Measurements from ENCODE around the gene RALGPS1. TPM values are rescaled to one million over a fixed set of nuclear protein-coding genes. Genes with fewer than 3 reads are reported as not detected.

The RALGPS1 gene
- total and polyA plus RNA-seq, 2 experiments from 2014 or later, result 13.1 to 22.1 TPM

DNA sequence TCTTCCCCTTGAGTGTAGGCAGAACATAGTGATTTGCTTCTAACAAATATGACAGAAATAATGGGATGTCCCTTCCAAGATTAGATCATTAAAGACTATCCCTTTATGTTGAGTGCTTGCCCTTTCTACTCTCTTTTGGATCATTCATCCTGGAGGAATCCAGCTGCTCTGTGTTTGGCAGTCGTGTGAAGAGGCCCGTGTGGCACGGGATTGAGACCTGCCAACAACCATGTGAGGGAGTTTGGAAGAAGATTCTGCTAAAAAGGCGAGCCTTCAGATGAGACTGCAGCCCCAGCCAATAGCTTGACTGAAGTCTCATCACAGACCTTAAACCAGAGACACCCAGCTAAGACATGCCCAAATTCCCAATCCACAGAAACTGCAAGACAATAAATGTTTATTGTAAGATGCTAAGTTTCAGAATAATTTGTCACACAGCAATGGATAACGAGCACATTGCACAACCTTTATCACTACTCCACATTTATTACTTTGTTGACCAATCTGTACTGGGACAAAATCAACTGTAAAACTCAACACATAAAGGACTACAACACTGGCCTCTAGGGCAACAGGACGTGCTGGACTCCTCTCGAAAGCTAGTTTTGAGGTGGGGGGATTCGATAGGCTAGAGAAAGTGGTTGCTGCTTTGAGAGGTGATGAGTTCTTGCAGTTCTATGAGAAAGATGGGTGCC is 165.0 kb downstream of the RALGPS1 start:
- Histone ChIP-seq H3K9me3 (ENCODE audit: low read depth) (no peaks in the 10 kb centered on the region), H3K27me3 (no peaks in the 10 kb centered on the region), H2AFZ (no peak overlapping the region), H3K9me2 (replicated peaks; ENCODE audit: insufficient read depth) (no peaks in the 10 kb centered on the region), H3K4me2 (no peak overlapping the region), H3K27ac (no peak overlapping the region), H3K79me2 (no peaks in the 10 kb centered on the region), H4K20me1 (ENCODE audit: insufficient read depth, poor library complexity, severe bottlenecking) (no peaks in the 10 kb centered on the region), H3K4me3 (no peak overlapping the region), H3K36me3 (replicated peaks; ENCODE audit: insufficient read depth, low read depth) (no peaks in the 10 kb centered on the region), H3K4me1 (ENCODE audit: insufficient read depth) (no peaks in the 10 kb centered on the region)
- TF ChIP-seq EZH2 (IDR thresholded peaks at IDR 0.05; ENCODE audit: borderline replicate concordance) (no peak), EZH2phosphoT487 (IDR thresholded peaks at IDR 0.05; ENCODE audit: low read depth, severe bottlenecking, unreplicated experiment) (no peak)
- TF ChIP-seq, protein P1, sequence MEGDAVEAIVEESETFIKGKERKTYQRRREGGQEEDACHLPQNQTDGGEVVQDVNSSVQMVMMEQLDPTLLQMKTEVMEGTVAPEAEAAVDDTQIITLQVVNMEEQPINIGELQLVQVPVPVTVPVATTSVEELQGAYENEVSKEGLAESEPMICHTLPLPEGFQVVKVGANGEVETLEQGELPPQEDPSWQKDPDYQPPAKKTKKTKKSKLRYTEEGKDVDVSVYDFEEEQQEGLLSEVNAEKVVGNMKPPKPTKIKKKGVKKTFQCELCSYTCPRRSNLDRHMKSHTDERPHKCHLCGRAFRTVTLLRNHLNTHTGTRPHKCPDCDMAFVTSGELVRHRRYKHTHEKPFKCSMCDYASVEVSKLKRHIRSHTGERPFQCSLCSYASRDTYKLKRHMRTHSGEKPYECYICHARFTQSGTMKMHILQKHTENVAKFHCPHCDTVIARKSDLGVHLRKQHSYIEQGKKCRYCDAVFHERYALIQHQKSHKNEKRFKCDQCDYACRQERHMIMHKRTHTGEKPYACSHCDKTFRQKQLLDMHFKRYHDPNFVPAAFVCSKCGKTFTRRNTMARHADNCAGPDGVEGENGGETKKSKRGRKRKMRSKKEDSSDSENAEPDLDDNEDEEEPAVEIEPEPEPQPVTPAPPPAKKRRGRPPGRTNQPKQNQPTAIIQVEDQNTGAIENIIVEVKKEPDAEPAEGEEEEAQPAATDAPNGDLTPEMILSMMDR (IDR thresholded peaks at IDR 0.05; ENCODE audit: poor library complexity), result no peak
- 93% methylated on average over 8 of the region's 8 CpGs for WGBS (ENCODE audit: low lambda C conversion rate, missing lambda C conversion rate)
- no peak for DNase-seq (ENCODE audit: low spot score)

DNA sequence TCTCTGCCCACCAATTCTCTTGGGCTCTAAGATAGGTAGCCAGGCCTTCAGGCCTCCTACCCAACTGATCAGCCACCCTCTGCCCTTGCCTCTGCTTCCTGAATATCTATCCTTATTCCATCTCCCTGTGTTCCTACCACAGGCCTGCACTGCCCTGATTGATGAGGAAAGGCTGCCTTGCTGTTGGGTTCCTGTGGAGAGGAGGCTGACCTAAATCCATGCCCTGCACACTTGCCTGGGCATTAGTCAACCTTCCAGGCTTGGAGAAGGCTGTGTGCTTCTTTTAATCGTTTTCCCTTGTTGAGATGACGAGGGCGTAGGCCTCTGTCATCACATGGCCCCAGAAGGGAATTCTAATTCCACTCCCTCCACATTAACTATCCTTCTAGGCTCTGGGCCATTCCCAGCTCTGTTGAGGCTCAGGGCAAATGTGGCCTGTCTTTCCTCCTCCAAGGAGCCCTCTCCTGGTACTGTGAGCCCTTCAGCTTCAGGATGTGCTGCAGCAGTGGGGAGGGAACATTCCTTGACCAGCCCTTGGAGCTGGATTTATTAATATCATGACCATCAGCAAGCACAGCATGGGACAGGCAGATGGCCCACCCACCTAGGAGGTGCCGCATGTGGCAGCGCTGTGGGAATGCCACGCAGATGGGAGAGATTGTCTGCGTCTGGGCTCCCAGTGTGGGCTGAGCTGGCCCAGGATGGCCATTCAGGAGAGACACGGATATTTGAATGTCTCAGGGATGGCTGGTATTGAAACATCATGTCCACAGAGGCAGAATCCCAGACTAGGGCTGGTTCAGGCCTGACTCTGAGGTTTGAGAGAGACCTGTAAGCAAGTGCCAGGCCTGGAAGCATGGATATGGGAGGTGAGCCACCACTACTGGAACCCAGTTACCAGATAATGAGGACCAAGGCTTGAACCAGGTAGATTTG is 166.9 kb downstream of the RALGPS1 start:
- Histone ChIP-seq H2AFZ (no peak overlapping the region), H3K36me3 (replicated peaks; ENCODE audit: insufficient read depth, low read depth) (no peaks in the 10 kb centered on the region), H3K9me3 (ENCODE audit: low read depth) (no peaks in the 10 kb centered on the region), H3K4me1 (ENCODE audit: insufficient read depth) (no peaks in the 10 kb centered on the region), H3K27ac (no peak overlapping the region), H3K4me3 (no peak overlapping the region), H4K20me1 (ENCODE audit: insufficient read depth, poor library complexity, severe bottlenecking) (no peaks in the 10 kb centered on the region), H3K4me2 (no peak overlapping the region), H3K79me2 (no peaks in the 10 kb centered on the region), H3K9me2 (replicated peaks; ENCODE audit: insufficient read depth) (no peaks in the 10 kb centered on the region), H3K27me3 (no peaks in the 10 kb centered on the region)
- TF ChIP-seq EZH2 (IDR thresholded peaks at IDR 0.05; ENCODE audit: borderline replicate concordance) (no peak), EZH2phosphoT487 (IDR thresholded peaks at IDR 0.05; ENCODE audit: low read depth, severe bottlenecking, unreplicated experiment) (no peak)
- TF ChIP-seq, protein P1 (IDR thresholded peaks at IDR 0.05; ENCODE audit: poor library complexity), result no peak
- WGBS (ENCODE audit: low lambda C conversion rate, missing lambda C conversion rate), result 96% methylated on average over 8 of the region's 8 CpGs
- DNase-seq (ENCODE audit: low spot score), result no peak

DNA sequence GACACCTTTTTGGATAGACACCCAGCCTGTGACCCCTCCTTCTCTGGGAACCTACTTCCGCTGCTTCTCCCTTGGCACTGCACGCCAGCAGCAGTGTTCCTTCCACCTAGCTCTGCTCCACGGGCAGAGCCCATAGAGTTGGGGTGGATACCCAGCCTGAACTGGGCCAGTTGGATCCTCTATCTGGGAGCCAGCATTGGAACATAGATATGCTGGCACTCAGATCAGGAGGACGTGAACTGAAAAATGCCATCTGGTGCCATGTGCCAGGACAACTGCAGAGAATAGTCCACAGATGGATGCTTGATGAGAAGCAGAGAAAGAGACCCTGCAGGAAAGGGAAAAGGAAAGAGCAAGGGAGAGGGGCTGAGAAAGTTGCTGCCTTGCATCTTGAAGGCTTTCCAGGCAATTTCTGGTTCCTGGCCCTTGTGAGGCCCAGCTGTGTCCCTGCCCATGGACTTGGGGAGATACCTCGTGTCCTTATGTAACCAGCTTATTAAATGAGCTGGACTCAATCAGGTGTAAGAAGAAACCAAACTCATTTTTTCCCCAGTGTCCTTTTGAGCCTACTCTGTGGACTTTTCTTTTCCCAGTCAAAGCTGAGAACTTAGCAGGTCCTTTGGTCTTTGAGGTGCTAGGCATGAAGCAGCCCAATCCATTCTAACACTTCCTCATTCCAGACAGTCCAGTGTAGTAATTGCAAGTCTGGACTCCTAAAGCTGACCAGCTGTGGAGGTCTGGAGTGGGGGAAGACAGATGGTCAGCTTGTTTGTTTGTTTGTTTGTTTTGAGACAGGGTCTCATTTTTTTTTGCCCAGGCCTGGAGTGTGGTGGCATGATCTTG is 168.8 kb downstream of the RALGPS1 start:
- Histone ChIP-seq H3K27ac (no peak overlapping the region), H3K27me3 (no peaks in the 10 kb centered on the region), H3K79me2 (no peaks in the 10 kb centered on the region), H2AFZ (no peak overlapping the region), H3K9me2 (replicated peaks; ENCODE audit: insufficient read depth) (no peaks in the 10 kb centered on the region), H4K20me1 (ENCODE audit: insufficient read depth, poor library complexity, severe bottlenecking) (no peaks in the 10 kb centered on the region), H3K36me3 (replicated peaks; ENCODE audit: insufficient read depth, low read depth) (no peaks in the 10 kb centered on the region), H3K4me1 (ENCODE audit: insufficient read depth) (no peaks in the 10 kb centered on the region), H3K9me3 (ENCODE audit: low read depth) (no peaks in the 10 kb centered on the region), H3K4me2 (no peak overlapping the region), H3K4me3 (no peak overlapping the region)
- WGBS (ENCODE audit: low lambda C conversion rate, missing lambda C conversion rate), result 98% methylated on average over 5 of the region's 5 CpGs
- DNase-seq (ENCODE audit: low spot score), result no peak
- TF ChIP-seq EZH2 (IDR thresholded peaks at IDR 0.05; ENCODE audit: borderline replicate concordance) (no peak), EZH2phosphoT487 (IDR thresholded peaks at IDR 0.05; ENCODE audit: low read depth, severe bottlenecking, unreplicated experiment) (no peak)
- TF ChIP-seq, protein P1 (IDR thresholded peaks at IDR 0.05; ENCODE audit: poor library complexity), result no peak
